Smooth muscle cell (in vitro differentiated cells): ENCODE data around the gene HRAS. TPM values are rescaled to one million over a fixed set of nuclear protein-coding genes. Genes with fewer than 3 reads are reported as not detected.

Experiments used
- DNase-seq: peaks from one replicate; lab custom pipeline; 2025; ENCODE audit not compliant: unreplicated experiment; lab: John Stamatoyannopoulos, UW
- H2AFZ ChIP-seq: fragments of 200-600 bp; sonication (generic); 2 replicates; pipeline ENCODE4 v1.6.0; 2016; ENCODE audit warnings: antibody characterized with exemption, low read depth, mild to moderate bottlenecking
- H3F3A ChIP-seq: fragments of 200-600 bp; sonication (generic); 2 replicates; pipeline ENCODE4 v1.6.0; 2017; ENCODE audit warnings: antibody characterized with exemption, low read depth
- H3K27ac ChIP-seq: fragments of 200-600 bp; sonication (generic); 2 replicates; pipeline ENCODE4 v1.5.1; 2016; ENCODE audit warnings: low read depth, mild to moderate bottlenecking
- H3K27me3 ChIP-seq: fragments of 200-600 bp; sonication (generic); 2 replicates; pipeline ENCODE4 v1.6.1; 2016; ENCODE audit warnings: low read depth, mild to moderate bottlenecking
- H3K36me3 ChIP-seq: fragments of 200-600 bp; sonication (generic); 2 replicates; pipeline ENCODE4 v1.5.1; 2016; ENCODE audit warnings: low read depth
- H3K4me1 ChIP-seq: fragments of 200-600 bp; sonication (generic); 2 replicates; pipeline ENCODE4 v1.5.1; 2016; ENCODE audit warnings: low read depth
- H3K4me2 ChIP-seq: fragments of 200-600 bp; sonication (generic); 2 replicates; pipeline ENCODE4 v1.6.0; 2016; ENCODE audit warnings: mild to moderate bottlenecking
- H3K4me3 ChIP-seq: fragments of 200-600 bp; sonication (generic); 2 replicates; pipeline ENCODE4 v1.5.1; 2016; ENCODE audit warnings: mild to moderate bottlenecking
- H3K79me2 ChIP-seq: fragments of 200-600 bp; sonication (generic); 2 replicates; pipeline ENCODE4 v1.6.0; 2016; ENCODE audit warnings: low read depth, mild to moderate bottlenecking
- H3K9ac ChIP-seq: fragments of 200-600 bp; sonication (generic); 2 replicates; pipeline ENCODE4 v1.6.0; 2016; ENCODE audit warnings: low read depth
- H3K9me3 ChIP-seq: fragments of 200-600 bp; sonication (generic); replicated peaks from 2 replicates; pipeline ENCODE4 v1.5.1; 2016; ENCODE audit warnings: low read depth
- H4K20me1 ChIP-seq: fragments of 200-600 bp; sonication (generic); 2 replicates; pipeline ENCODE4 v1.6.0; 2016; ENCODE audit warnings: low read depth
- CTCF ChIP-seq: fragments of 200-600 bp; sonication (generic); IDR thresholded peaks from 2 replicates; pipeline ENCODE4 v1.5.1; 2017; ENCODE audit warnings: borderline replicate concordance, mild to moderate bottlenecking, antibody characterized with exemption; ENCODE audit not compliant: insufficient read depth, poor library complexity, severe bottlenecking
- WGBS: methylation state at CpG from one replicate; pipeline ENCODE4 v1.1.7; 2016; ENCODE audit warnings: low lambda C conversion rate; 5-methylcytosine and 5-hydroxymethylcytosine counted together
- polyA plus RNA-seq: library from polyadenylated mRNA; unstranded; fragments of >200 nt; fragmentation: Nextera tagmentation; extraction: Ambion mirVana; gene quantifications from 2 replicates; pipeline ENCODE4 v1.2.1, GENCODE V29; 2016
- total RNA-seq: library from RNA; depleted of rRNA; stranded (reverse); fragments of >200 nt; gene quantifications from 2 replicates; pipeline ENCODE4 v1.2.3, GENCODE V29; 2014

Gene HRAS
- total and polyA plus RNA-seq, 2 experiments from 2014 or later, result 39.9 to 59.1 TPM

DNA sequence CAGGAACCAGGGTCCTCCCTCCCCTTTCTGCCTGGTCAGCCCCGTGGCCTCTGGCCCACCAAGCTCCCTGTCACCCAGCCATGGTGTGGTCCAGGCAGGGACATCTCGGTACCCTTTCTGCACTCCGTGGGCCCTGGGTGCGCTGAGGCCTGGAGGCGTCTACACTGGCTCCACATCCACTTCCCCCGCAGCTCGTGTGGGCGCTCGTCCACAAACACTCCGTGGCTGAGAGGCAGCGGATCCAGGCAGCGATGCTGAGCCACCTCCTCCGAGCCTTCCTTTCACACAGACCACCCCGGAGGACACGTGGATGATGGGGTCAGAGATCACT, 44.5 kb downstream of the HRAS start:
- DNase-seq, result no peak
- H3K4me2 ChIP-seq, result no peak overlapping the region
- no peak overlapping the region for H3K9ac ChIP-seq
- H3K4me1 ChIP-seq, result no peaks in the 10 kb centered on the region
- no peak overlapping the region for H3K4me3 ChIP-seq
- H4K20me1 ChIP-seq, result peaks cover 2% of the 10 kb centered on the region
- H2AFZ ChIP-seq, result no peak overlapping the region
- H3K79me2 ChIP-seq, result peaks cover 5% of the 10 kb centered on the region
- H3K9me3 ChIP-seq, result no peaks in the 10 kb centered on the region
- TF ChIP-seq CTCF, result no peak
- H3K27me3 ChIP-seq, result no peaks in the 10 kb centered on the region
- peaks cover 6% of the 10 kb centered on the region for H3F3A ChIP-seq
- no peaks in the 10 kb centered on the region for H3K36me3 ChIP-seq
- H3K27ac ChIP-seq, result no peak overlapping the region
- WGBS, result 99% methylated on average over 14 of the region's 15 CpGs

GRCh38 chr11:490186-490929, 45.0 kb downstream of the HRAS start:
- H3K4me3 ChIP-seq, result no peak overlapping the region
- no peaks in the 10 kb centered on the region for H3K4me1 ChIP-seq
- TF ChIP-seq CTCF, result no peak
- peaks cover 5% of the 10 kb centered on the region for H3K79me2 ChIP-seq
- H3K4me2 ChIP-seq, result no peak overlapping the region
- H3K36me3 ChIP-seq, result no peaks in the 10 kb centered on the region
- no peaks in the 10 kb centered on the region for H4K20me1 ChIP-seq
- no peaks in the 10 kb centered on the region for H3K9me3 ChIP-seq
- H3K27ac ChIP-seq, result no peak overlapping the region
- H3K9ac ChIP-seq, result no peak overlapping the region
- no peaks in the 10 kb centered on the region for H3K27me3 ChIP-seq
- DNase-seq, result no peak
- H3F3A ChIP-seq, result peaks cover 3% of the 10 kb centered on the region
- 97% methylated on average over 38 of the region's 38 CpGs for WGBS
- H2AFZ ChIP-seq, result no peak overlapping the region

DNA sequence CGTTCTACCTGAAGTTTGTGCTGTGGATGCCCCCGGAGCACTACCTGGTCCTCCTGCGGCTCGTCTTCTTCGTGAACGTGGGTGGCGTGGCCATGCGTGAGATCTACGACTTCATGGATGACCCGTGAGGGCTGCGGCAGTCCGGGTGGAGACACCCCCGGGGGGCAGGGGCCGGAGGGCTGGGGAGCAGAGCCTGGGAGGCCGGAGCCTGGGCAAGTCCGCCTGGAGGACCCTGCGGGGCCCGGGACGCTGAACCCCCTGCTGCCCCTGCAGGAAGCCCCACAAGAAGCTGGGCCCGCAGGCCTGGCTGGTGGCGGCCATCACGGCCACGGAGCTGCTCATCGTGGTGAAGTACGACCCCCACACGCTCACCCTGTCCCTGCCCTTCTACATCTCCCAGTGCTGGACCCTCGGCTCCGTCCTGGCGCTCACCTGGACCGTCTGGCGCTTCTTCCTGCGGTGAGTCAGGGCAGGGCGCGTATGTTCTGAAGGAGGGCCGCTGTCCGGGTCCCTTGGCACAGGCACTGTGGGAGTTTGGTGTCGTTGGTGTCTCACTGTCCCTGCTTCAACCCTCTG, 45.7 kb downstream of the HRAS start:
- Histone ChIP-seq H3K27me3 (no peaks in the 10 kb centered on the region), H3K79me2 (peaks cover 5% of the 10 kb centered on the region), H4K20me1 (no peaks in the 10 kb centered on the region), H3K9ac (no peak overlapping the region), H2AFZ (no peak overlapping the region), H3K27ac (no peak overlapping the region), H3K36me3 (no peaks in the 10 kb centered on the region), H3K4me3 (no peak overlapping the region), H3K4me2 (no peak overlapping the region), H3K4me1 (no peaks in the 10 kb centered on the region), H3F3A (peaks cover 3% of the 10 kb centered on the region), H3K9me3 (no peaks in the 10 kb centered on the region)
- TF ChIP-seq CTCF, result no peak
- no peak for DNase-seq
- WGBS, result 98% methylated on average over 34 of the region's 37 CpGs

DNA sequence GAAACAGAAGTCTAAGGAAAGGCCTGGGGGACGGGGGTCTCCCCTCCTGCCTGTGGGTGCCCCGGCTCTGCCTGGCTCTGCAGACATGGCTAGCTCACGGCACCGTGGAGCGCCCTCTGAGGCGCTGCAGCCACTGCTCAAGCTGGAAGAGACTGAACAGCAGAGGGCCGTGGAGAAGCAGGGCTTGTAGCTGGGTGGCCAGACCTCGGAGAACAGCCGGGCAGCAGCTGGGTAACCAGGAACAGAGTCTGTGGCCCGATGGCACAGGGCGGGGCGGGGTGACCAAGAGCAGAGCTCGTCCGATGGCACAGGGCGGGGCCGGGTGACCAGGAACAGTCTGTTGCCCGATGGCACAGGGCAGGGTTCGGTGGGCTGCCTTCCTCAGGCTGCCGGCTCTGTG, 46.4 kb downstream of the HRAS start:
- Histone ChIP-seq H2AFZ (no peak overlapping the region), H3K27me3 (no peaks in the 10 kb centered on the region), H4K20me1 (no peaks in the 10 kb centered on the region), H3K9me3 (no peaks in the 10 kb centered on the region), H3K36me3 (no peaks in the 10 kb centered on the region), H3K4me3 (no peak overlapping the region), H3K79me2 (peaks cover 5% of the 10 kb centered on the region), H3K9ac (no peak overlapping the region), H3K4me2 (no peak overlapping the region), H3F3A (peaks cover 3% of the 10 kb centered on the region), H3K4me1 (no peaks in the 10 kb centered on the region), H3K27ac (no peak overlapping the region)
- TF ChIP-seq CTCF, result no peak
- 98% methylated on average over 14 of the region's 19 CpGs for WGBS
- DNase-seq, result no peak
